MV-4-11 (cell line): Measurements from ENCODE around the gene TTR.
A peak's percentile ranks its signal among the peaks of the same experiment; 100 is the strongest.

Experiments
- DNase-seq: peaks from one replicate; lab custom pipeline; 2025; lab: John Stamatoyannopoulos, UW

TTR gene

GRCh38 chr18:31616586-31616985, 24.9 kb downstream of the TTR start:
- DNase-seq: no peak

- DNase-seq: no peak
Observed at GRCh38 chr18:31617031-31617717, 25.5 kb downstream of the TTR start.

DNA sequence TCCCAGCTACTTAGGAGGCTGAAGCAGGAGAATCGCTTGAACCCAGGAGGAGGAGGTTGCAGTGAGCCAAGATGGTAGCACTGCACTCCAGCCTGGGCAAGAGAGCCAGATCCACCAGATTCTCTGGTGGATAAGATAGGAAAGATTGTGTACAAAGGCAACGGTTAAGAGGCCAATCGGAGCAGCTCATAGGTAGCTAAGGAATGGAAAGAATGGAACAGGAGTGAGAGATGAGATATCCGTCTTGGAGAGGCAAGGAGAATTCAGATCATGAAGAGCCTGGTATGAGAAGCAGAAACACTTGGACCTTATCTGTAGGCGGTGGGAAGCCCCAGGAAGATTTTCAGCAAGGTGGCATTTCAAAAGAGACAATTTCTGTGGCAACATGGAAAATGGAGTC, 27.1 kb downstream of the TTR start:
- DNase-seq: no peak

DNA sequence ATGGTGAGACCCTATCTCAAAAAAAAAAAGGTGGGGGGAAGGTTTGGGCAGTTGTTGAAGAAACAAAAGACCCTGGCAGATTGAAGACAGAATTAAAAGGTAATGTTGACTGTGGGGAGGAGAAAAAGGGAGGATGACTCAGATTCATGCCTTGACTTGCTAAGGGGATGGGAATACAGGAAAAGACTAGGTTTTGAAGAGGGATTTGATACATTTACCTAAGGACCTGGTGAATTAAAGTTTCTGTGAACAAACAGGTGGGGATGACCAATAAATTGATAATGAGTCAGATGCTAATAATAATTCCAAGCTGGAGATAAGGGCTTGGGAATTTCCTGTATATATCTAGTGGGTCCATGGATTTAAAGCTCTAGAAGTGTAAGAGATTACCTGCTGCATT, 27.6 kb downstream of the TTR start:
- no peak for DNase-seq

DNA sequence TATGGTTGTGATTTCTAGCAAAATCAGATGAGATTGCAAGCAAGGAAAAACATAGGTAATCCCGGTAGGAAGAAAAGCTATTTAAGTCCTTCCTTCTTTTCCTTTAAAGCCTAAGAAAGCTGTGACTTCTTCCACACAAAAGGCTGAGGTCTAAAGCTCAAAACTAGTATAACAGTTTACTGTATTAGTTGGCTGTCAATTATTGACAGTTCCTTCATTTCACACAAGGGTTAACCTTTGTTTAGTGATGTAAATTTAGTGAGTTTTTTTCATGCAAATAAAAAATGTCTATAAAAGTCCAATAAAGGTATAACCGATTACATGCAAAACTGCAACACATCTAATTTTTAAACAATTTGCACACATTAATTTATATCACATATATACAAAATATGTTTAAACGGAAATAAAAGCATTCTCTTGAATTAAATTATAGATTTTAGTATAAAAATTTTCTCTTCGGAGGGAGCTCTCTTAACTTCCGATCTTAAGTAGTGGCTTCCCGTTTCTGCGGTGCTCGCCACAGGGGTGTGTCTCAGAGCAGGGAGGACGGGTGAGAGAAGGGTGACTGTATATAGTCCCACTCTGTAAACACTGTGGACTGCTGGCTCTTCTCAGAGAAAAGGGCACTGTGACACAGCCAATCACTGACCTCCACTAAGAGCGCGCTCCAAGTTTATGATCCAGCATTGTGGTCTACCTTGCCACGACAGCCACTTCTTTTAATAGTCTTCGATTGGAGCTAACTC, 33.4 kb downstream of the TTR start:
- DNase-seq: peak; percentile 61

DNA sequence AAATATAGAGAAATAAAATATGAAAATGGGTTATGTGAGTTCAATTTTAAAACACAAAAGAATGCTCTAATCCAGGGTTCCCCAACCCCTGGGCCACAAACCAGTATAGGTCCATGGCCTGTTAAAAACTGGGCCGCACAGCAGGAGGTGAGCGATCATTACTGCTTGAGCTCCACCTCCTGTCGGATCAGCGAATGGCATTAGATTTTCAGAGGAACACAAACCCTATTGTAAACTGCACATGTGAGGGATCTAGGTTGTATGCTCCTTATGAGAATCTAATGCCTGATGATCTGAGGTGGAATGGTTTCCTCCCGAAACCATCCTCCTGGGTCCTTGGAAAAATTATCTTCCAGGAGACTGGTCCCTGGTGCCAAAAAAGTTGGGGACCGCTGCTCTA, 34.7 kb downstream of the TTR start:
- no peak for DNase-seq

GRCh38 chr18:31630549-31630948, 38.9 kb downstream of the TTR start:
- no peak for DNase-seq

GRCh38 chr18:31631526-31631925, 39.8 kb downstream of the TTR start:
- DNase-seq: no peak

- no peak for DNase-seq
Observed at GRCh38 chr18:31632356-31632755, 40.7 kb downstream of the TTR start.

DNA sequence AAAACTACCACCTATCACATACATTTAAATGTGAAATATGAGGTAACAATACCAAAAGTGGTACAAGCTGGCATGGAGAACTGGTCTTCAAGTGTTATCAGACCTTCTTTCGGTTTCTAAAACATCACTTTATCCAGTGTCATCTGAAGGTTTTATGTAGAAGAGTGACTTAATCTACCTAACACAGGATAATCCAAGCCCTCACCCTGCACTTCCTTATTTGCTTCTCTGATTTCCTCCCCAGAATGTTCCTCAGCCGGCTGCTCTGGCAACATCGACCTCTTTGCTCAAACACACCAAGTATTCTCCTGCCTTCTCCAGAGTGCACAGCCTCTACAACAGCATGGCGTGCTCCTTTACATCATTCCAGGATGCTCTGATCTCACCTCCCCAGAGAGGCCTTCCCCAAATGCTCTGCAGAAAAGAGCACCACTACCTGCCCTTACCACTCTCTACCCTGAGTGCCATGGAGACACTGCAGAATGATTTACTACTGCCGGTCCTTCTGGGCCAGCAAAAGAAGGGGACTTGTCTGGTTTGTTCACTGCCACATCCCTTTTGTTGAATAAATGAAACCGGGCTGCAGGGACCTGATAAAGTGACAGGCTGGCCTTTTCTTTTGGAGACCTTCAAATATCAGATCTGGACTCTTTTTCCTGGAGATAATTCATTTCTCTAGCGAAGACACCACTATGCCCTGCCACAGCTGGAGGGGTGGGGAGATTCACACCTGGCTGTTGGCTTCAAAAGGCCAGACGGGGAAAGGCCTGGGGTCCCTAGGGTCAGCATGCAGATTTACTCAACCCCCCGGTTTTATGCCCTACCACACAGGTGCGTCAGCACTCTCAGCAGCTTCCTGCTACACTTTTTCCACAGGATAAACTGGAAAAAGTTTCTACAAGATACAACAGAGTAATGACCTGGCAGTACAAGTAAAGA, 42.0 kb downstream of the TTR start:
- no peak for DNase-seq

GRCh38 chr18:31634331-31634713, 42.6 kb downstream of the TTR start:
- no peak for DNase-seq

GRCh38 chr18:31636387-31636786, 44.7 kb downstream of the TTR start:
- DNase-seq: no peak

DNA sequence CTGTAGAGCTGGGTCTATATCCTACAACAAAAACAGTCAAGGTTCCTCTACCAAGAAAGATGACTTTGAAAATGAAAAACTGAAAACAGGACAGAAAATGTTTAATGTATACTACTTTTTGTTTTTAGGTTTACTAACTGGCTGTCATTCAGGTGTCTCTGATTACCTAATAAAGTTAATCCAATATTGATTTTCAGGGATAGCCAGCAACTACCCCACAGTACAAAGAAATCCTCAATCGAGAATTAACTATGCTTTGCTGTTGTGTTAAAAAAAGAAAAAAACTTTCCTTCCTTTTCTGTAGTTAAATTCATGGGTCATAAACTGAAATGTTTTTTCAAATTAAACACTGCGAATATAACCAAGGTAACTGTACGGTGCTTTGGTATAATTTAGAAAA, 45.8 kb downstream of the TTR start:
- DNase-seq: no peak

DNA sequence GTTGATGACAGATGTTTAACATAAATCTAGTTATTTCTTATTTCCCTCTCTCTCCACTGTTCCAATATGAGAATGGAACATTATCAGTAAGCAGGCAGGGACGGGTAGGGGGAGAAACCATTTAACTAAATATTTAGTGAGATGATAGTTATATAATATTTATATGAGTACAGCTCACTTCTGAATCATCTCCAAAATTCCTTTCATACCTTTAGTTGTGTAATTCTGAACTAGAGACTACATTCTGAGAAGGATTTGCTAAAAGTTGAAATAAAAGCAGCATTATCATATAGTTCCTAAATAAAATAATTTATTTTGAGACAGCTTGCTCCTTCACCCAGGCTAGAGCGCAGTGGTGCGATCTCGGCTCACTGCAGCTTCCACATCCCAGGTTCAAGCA, 51.3 kb downstream of the TTR start:
- DNase-seq: no peak

DNA sequence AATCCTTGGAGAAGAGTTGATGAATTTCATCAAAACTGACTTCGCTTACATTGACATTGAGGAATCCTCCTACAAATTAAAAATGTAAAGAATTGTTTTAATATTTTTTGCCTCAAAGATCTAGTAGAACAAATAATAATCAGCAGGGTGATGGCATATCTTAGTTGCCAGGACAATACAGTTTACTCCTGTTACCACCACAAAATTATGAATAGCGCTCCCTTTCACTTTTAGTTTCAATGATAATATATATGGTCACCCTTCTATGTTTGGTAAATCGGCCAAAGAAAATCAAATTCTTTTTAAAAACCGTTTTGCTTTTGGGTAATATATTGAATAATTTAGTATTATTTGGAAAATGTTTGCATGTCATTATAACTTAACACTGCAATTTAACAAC, 53.7 kb downstream of the TTR start:
- DNase-seq: no peak

DNA sequence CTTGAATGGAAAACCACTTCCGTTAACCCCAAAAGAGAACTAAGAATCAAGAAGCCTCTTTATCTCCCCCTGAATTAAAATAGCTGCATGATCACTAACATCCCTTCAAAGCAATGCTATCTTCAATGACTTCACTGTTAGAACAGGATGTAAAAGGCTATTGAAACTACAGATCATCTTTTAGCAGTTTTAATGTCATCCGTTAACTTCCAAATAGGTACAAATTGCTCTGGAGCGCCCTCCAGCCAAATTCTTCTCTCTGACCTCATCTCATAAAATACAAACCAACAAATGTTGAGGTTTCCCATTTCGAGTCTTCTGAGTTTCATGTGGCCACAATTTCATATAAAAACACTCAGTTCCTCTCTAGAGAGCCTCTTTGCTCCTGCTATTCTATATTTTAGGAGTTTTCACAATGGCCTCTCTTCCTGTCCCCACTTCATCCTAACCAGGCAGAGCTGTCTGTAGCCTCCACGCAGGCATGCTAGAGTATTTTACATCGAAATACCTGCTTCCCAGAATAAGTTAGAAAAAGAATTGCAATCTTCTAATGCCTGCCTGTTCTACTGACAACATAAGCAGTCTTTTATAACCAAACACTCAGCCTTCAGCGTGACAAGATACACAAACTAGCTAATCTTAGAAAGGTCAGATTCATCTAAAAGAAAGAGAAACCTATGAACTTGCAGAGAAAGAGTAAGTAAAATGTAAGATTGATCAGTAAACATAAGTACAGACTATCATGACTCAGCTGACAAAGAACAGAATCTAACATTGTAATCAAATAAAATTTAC, 54.9 kb downstream of the TTR start:
- peak; percentile 68 for DNase-seq

DNA sequence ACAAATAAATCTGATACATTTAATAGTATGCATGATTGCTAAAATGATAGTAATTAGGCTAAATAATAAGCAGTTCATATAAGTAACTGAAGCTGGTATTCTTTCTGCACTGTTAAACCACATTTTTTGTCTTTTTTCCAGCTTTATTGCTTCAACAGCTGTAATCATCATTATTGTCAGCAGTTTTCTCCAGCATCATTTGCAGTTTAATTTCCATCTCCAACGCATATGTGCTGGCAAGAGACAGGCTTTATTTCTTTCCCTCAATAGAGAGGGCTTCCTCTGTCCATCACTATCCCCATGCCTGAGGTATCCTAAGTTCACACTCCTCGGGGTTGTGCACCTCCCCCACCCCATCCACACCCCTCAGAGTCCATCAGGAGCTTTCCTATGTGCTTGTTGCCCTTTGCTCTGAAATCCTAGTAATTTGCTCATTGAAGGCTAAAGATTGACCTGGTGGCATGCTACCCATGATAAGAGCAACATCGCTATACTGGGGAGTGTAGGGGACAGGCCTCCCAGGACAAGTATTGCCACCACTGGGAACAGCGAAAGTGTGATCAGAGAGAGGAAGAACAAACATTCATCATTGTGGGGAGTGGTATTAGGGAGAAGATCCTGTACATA, 55.6 kb downstream of the TTR start:
- DNase-seq: no peak
